Measurements from ENCODE around the gene KCNQ1.

GRCh38 chr11:2816941-2817421 is 372.2 kb downstream of the KCNQ1 start:
- TF ChIP-seq EZH2 (IDR thresholded peaks at IDR 0.05; ENCODE audit: borderline replicate concordance, insufficient read depth, low read depth, low read length, poor library complexity, severe bottlenecking) (no peak), CTCF (IDR thresholded peaks at IDR 0.05) (no peak)

Data from B cell (primary cell).